ENCODE data around the gene PRKD1. TPM values are rescaled to one million over a fixed set of nuclear protein-coding genes. Genes with fewer than 3 reads are reported as not detected.

PRKD1 gene
- total RNA-seq, 1 donor, result 28.6 TPM

- Histone ChIP-seq H2AFZ (ENCODE audit: low read length) (no peak overlapping the region), H3K79me2 (ENCODE audit: insufficient read depth, low read length) (peaks cover 3% of the 10 kb centered on the region), H3K4me2 (ENCODE audit: insufficient read depth, low read length) (no peak overlapping the region), H3K4me3 (ENCODE audit: insufficient read depth, low read length) (no peak overlapping the region), H3K27me3 (ENCODE audit: insufficient read depth, low read length) (no peaks in the 10 kb centered on the region), H3K27ac (ENCODE audit: low read depth, low read length) (no peak overlapping the region), H3K36me3 (ENCODE audit: insufficient read depth, low read length) (no peaks in the 10 kb centered on the region), H4K20me1 (ENCODE audit: insufficient read depth, low read length) (no peaks in the 10 kb centered on the region), H3K9me3 (ENCODE audit: low read depth, low read length) (no peaks in the 10 kb centered on the region), H3K4me1 (ENCODE audit: insufficient read depth, low read length) (peaks cover 11% of the 10 kb centered on the region)
- no peak for TF ChIP-seq CTCF (IDR thresholded peaks at IDR 0.05; ENCODE audit: extremely low read depth, low read depth, low read length)
- no peak for DNase-seq (ENCODE audit: insufficient read length, low spot score, missing footprints)
These were observed 252.9 kb downstream of the PRKD1 start for GRCh38 chr14:29674566-29675285.

GRCh38 chr14:29672831-29673230 lies 254.8 kb downstream of the PRKD1 start:
- H2AFZ ChIP-seq (ENCODE audit: low read length), result no peak overlapping the region
- no peak overlapping the region for H3K4me2 ChIP-seq (ENCODE audit: insufficient read depth, low read length)
- peaks cover 11% of the 10 kb centered on the region for H3K4me1 ChIP-seq (ENCODE audit: insufficient read depth, low read length)
- H3K27ac ChIP-seq (ENCODE audit: low read depth, low read length), result no peak overlapping the region
- no peak for TF ChIP-seq CTCF (IDR thresholded peaks at IDR 0.05; ENCODE audit: extremely low read depth, low read depth, low read length)
- no peaks in the 10 kb centered on the region for H3K9me3 ChIP-seq (ENCODE audit: low read depth, low read length)
- DNase-seq (ENCODE audit: insufficient read length, low spot score, missing footprints), result no peak
- no peaks in the 10 kb centered on the region for H3K27me3 ChIP-seq (ENCODE audit: insufficient read depth, low read length)
- no peak overlapping the region for H3K4me3 ChIP-seq (ENCODE audit: insufficient read depth, low read length)
- H4K20me1 ChIP-seq (ENCODE audit: insufficient read depth, low read length), result no peaks in the 10 kb centered on the region
- H3K36me3 ChIP-seq (ENCODE audit: insufficient read depth, low read length), result no peaks in the 10 kb centered on the region
- peaks cover 8% of the 10 kb centered on the region for H3K79me2 ChIP-seq (ENCODE audit: insufficient read depth, low read length)

- peaks cover 11% of the 10 kb centered on the region for H3K4me1 ChIP-seq (ENCODE audit: insufficient read depth, low read length)
- DNase-seq (ENCODE audit: insufficient read length, low spot score, missing footprints), result no peak
- H3K4me3 ChIP-seq (ENCODE audit: insufficient read depth, low read length), result no peak overlapping the region
- no peaks in the 10 kb centered on the region for H3K27me3 ChIP-seq (ENCODE audit: insufficient read depth, low read length)
- peaks cover 2% of the 10 kb centered on the region for H3K36me3 ChIP-seq (ENCODE audit: insufficient read depth, low read length)
- H3K4me2 ChIP-seq (ENCODE audit: insufficient read depth, low read length), result no peak overlapping the region
- no peaks in the 10 kb centered on the region for H3K9me3 ChIP-seq (ENCODE audit: low read depth, low read length)
- peak overlapping the region; percentile 16 for H2AFZ ChIP-seq (ENCODE audit: low read length)
- peaks cover 8% of the 10 kb centered on the region for H3K79me2 ChIP-seq (ENCODE audit: insufficient read depth, low read length)
- TF ChIP-seq CTCF (IDR thresholded peaks at IDR 0.05; ENCODE audit: extremely low read depth, low read depth, low read length), result no peak
- H4K20me1 ChIP-seq (ENCODE audit: insufficient read depth, low read length), result no peaks in the 10 kb centered on the region
- peak overlapping the region; percentile 66 for H3K27ac ChIP-seq (ENCODE audit: low read depth, low read length)
These were observed 256.6 kb downstream of the PRKD1 start for GRCh38 chr14:29671034-29671433.

GRCh38 chr14:29668201-29668600 lies 259.4 kb downstream of the PRKD1 start:
- Histone ChIP-seq H3K27ac (ENCODE audit: low read depth, low read length) (no peak overlapping the region), H3K9me3 (ENCODE audit: low read depth, low read length) (no peaks in the 10 kb centered on the region), H3K79me2 (ENCODE audit: insufficient read depth, low read length) (peaks cover 5% of the 10 kb centered on the region), H4K20me1 (ENCODE audit: insufficient read depth, low read length) (no peaks in the 10 kb centered on the region), H3K4me2 (ENCODE audit: insufficient read depth, low read length) (no peak overlapping the region), H2AFZ (ENCODE audit: low read length) (no peak overlapping the region), H3K4me1 (ENCODE audit: insufficient read depth, low read length) (peaks cover 11% of the 10 kb centered on the region), H3K4me3 (ENCODE audit: insufficient read depth, low read length) (no peak overlapping the region), H3K36me3 (ENCODE audit: insufficient read depth, low read length) (peaks cover 21% of the 10 kb centered on the region), H3K27me3 (ENCODE audit: insufficient read depth, low read length) (no peaks in the 10 kb centered on the region)
- DNase-seq (ENCODE audit: insufficient read length, low spot score, missing footprints), result no peak
- TF ChIP-seq CTCF (IDR thresholded peaks at IDR 0.05; ENCODE audit: extremely low read depth, low read depth, low read length), result no peak
